Measurements from ENCODE around the gene KLF6.

DNA sequence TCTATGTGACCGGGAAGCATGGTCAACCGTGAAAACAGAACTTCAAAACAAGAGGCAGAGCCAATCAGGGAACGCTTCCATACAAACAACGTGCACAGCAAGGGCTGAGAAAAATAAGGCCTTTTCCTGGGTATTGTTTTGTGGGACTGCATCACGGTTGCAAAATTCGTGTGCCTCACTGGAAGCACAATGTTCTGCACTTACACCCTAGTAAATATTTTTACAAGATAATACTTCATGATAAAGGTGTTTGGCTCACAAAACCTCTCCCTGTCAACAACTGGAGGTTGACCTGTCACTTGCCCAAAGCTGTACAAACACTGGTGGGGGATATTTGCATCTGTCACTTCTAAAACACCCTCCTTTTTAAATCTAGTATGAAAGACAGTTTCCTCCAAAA is 37.0 kb downstream of the KLF6 start:
- TF ChIP-seq, protein P1, sequence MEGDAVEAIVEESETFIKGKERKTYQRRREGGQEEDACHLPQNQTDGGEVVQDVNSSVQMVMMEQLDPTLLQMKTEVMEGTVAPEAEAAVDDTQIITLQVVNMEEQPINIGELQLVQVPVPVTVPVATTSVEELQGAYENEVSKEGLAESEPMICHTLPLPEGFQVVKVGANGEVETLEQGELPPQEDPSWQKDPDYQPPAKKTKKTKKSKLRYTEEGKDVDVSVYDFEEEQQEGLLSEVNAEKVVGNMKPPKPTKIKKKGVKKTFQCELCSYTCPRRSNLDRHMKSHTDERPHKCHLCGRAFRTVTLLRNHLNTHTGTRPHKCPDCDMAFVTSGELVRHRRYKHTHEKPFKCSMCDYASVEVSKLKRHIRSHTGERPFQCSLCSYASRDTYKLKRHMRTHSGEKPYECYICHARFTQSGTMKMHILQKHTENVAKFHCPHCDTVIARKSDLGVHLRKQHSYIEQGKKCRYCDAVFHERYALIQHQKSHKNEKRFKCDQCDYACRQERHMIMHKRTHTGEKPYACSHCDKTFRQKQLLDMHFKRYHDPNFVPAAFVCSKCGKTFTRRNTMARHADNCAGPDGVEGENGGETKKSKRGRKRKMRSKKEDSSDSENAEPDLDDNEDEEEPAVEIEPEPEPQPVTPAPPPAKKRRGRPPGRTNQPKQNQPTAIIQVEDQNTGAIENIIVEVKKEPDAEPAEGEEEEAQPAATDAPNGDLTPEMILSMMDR (IDR thresholded peaks at IDR 0.05; ENCODE audit: low read length): no peak
- TF ChIP-seq EZH2 (IDR thresholded peaks at IDR 0.05; ENCODE audit: borderline replicate concordance, low read length): no peak

Measured in OCI-LY1 (cell line).